Spleen (tissue), 7 donors: ENCODE data around the gene SLCO4A1.

Source experiments
- CTCF ChIP-seq, 11 experiments: fragments of 200-600 bp in 7 of 11; fragments of 450-650 bp in 4 of 11; sonication (generic) in 4 of 11; IDR thresholded peaks in 8 of 11; conservative IDR thresholded peaks in 3 of 11; 1 replicate in 7 of 11; 2 replicates in 4 of 11; pipeline versions ENCODE4 v1.4.0 to v1.8.0; 2016 to 2021; ENCODE audit warnings: antibody characterized with exemption in 11 of 11, inconsistent platforms in 4 of 11, mild to moderate bottlenecking in 1 of 11
- POLR2A ChIP-seq, 3 donors: fragments of 450-650 bp; IDR thresholded peaks; one replicate each; pipeline ENCODE4 v1.5.1; 2017; ENCODE audit warnings: antibody characterized with exemption in 3 of 3, mild to moderate bottlenecking in 1 of 3
- POLR2AphosphoS5 ChIP-seq, 3 donors: sonication (generic); formaldehyde crosslinking; IDR thresholded peaks; one replicate each; pipeline ENCODE4 v1.5.1; 2017; ENCODE audit warnings: antibody characterized with exemption in 3 of 3
- donor health status: DM: no; HTN: no; CAD: no; lungs with moderate emphysema.
- donor health status: DM: no; HTN: no; CAD: no.
- donor health status: DM: no; HTN: no; CAD: no.

- TF ChIP-seq CTCF (IDR thresholded peaks at IDR 0.05 in 8 of 11, conservative IDR thresholded peaks at IDR 0.05 in 3 of 11) (peak; percentile 79 to 93 (median 89)), POLR2A (IDR thresholded peaks at IDR 0.05) (no peak), POLR2AphosphoS5 (IDR thresholded peaks at IDR 0.05) (no peak)
These were observed 26.2 kb downstream of the SLCO4A1 start for GRCh38 chr20:62668441-62669027.
